SK-N-MC (cell line): ENCODE results near the gene KCNJ10.

Experiments used
- DNase-seq: peaks from one replicate; pipeline ENCODE4 v3.0.0-alpha.2; 2011; ENCODE audit warnings: low read depth, low spot score
- H3K27ac ChIP-seq: fragments of 200-600 bp; sonication (generic); 2 replicates; pipeline ENCODE4 v1.5.1; 2016; ENCODE audit warnings: mixed run types
- H3K36me3 ChIP-seq: fragments of 200-600 bp; sonication (generic); 2 replicates; pipeline ENCODE4 v1.6.1; 2017; ENCODE audit warnings: antibody characterized with exemption, low read length, mixed read lengths; ENCODE audit not compliant: insufficient read depth
- H3K4me3 ChIP-seq: fragments of 200-600 bp; sonication (generic); 2 replicates; pipeline ENCODE4 v1.5.1; 2016
- H3K9ac ChIP-seq: fragments of 200-600 bp; sonication (generic); 2 replicates; pipeline ENCODE4 v1.8.0; 2017; ENCODE audit warnings: mixed run types, mixed read lengths; ENCODE audit not compliant: insufficient read length
- H3K9me3 ChIP-seq: fragments of 200-600 bp; sonication (generic); 2 replicates; pipeline ENCODE4 v1.6.1; 2017; ENCODE audit warnings: low read depth, mild to moderate bottlenecking, antibody characterized with exemption, low read length, moderate library complexity, mixed read lengths
- EZH2 ChIP-seq: fragments of 200-600 bp; sonication (generic); IDR thresholded peaks from one replicate; pipeline ENCODE4 v1.6.1; 2017; ENCODE audit warnings: antibody characterized with exemption
- FOXP2 ChIP-seq: optimal IDR thresholded peaks from 2 replicates; pipeline ENCODE3; 2011; ENCODE audit warnings: mild to moderate bottlenecking, moderate library complexity; ENCODE audit not compliant: insufficient read depth; ENCODE audit errors: extremely low read length, control extremely low read depth
- POLR2AphosphoS5 ChIP-seq: IDR thresholded peaks from 2 replicates; pipeline ENCODE4 v1.6.1; 2012; ENCODE audit warnings: mild to moderate bottlenecking, low read depth, low read length, borderline replicate concordance

KCNJ10 gene

DNA sequence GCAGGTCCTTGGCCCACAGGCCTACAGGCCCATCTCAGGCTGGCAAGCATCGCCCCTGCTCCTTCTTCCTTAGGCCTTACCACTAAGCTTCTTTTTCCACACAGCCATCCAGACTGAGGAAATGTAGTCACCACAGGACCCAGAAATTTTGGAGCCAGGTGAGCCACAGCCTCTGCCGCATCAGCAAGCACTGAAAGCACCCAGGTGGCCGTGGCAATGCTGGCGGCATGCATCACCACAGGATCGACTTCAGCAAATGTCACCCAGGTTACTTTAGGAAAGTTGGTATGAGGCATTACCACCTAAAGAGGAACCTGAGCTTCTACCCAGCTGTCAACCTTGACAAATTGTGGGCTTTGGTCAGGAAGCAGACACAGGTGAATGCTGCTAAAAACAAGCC, 49.8 kb downstream of the KCNJ10 start:
- no peaks in the 10 kb centered on the region for H3K36me3 ChIP-seq
- no peak for DNase-seq
- no peaks in the 10 kb centered on the region for H3K9me3 ChIP-seq
- no peak overlapping the region for H3K27ac ChIP-seq
- H3K9ac ChIP-seq: no peak overlapping the region
- no peak overlapping the region for H3K4me3 ChIP-seq
- no peak for TF ChIP-seq EZH2
- TF ChIP-seq POLR2AphosphoS5: no peak
- TF ChIP-seq FOXP2: no peak

DNA sequence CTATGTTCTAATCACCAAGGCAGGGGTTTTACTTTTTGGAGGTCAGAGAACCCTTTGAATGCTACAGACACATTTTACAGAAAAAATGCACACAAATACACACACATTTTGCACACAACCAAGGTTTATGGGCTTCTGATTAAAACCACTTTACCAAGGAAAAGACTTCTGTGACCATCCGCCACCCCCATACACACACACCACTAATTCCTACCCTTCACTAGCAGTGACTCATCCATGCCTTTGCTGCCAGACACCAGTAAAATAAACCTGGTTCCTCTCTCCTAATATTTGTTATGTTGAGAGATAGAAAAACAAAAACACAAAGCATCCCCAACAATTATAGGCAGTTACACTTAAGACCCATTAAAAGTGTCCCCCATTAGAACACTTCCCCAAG, 51.1 kb downstream of the KCNJ10 start:
- TF ChIP-seq EZH2: no peak
- no peak for TF ChIP-seq POLR2AphosphoS5
- TF ChIP-seq FOXP2: no peak
- no peaks in the 10 kb centered on the region for H3K9me3 ChIP-seq
- no peak overlapping the region for H3K4me3 ChIP-seq
- H3K36me3 ChIP-seq: no peaks in the 10 kb centered on the region
- H3K27ac ChIP-seq: no peak overlapping the region
- H3K9ac ChIP-seq: no peak overlapping the region
- no peak for DNase-seq

DNA sequence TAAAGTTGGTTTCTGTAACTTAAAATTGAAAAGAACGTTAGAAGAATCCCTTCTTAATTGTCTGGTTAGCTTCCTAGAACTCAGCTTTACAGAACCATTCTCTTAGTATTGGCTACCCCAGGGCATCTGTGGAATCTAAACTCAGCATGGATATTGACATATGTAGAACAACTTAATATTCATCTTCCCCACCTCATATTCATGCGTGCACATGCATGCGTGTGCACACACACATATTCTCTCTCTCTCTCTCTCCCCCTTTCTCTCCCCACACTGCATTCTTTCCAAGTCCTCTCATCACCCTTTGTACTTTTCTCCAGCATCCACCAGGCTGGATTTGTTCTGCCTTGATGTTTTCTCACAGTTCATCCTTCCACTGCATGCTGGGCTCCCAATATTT, 51.6 kb downstream of the KCNJ10 start:
- Histone ChIP-seq H3K27ac (no peak overlapping the region), H3K36me3 (no peaks in the 10 kb centered on the region), H3K9me3 (no peaks in the 10 kb centered on the region), H3K9ac (no peak overlapping the region), H3K4me3 (no peak overlapping the region)
- no peak for DNase-seq
- no peak for TF ChIP-seq POLR2AphosphoS5
- TF ChIP-seq EZH2: no peak
- no peak for TF ChIP-seq FOXP2

DNA sequence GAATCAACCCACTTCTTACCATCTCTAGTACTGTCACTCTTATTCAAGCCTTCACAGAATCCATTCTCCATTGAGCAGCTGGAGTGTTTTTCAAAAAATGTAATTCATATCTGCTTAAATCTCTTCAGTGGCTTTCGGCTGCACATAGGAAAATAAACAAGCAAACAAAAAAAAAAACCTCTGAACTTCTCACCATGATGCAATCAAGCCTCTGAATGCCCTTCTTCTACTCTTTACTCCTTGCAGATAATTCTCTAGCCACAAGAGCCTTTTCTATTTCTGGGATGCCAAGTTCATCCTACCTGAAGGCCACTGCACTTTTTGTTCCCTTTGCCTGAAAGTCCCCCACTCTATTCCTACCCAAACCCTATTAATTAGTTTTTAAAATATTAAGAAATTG, 52.4 kb downstream of the KCNJ10 start:
- TF ChIP-seq EZH2 (no peak), POLR2AphosphoS5 (no peak), FOXP2 (no peak)

DNA sequence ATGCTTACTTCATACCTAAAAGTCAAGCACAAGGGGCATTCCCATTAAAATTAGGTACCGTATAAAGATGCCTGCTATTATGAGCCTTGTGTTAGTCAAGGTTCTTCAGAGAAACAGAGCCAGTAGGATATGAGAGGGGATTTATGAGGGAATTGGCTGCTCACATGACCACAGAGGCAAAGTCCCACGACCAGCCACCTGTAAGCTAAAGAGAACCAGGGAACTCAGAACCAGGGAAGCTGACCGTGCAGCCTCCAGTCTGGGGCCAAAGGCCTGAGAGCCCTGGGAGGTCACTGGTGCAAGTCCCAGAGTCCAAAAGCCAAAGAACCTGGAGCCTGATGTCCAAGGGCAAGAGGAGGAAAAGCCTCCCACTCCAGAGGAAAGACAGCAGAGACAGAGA, 58.2 kb downstream of the KCNJ10 start:
- Histone ChIP-seq H3K9me3 (no peaks in the 10 kb centered on the region), H3K27ac (no peak overlapping the region), H3K9ac (no peak overlapping the region), H3K4me3 (no peak overlapping the region), H3K36me3 (no peaks in the 10 kb centered on the region)
- TF ChIP-seq FOXP2: no peak
- no peak for DNase-seq

More for the DNA sequence above, 52.4 kb downstream of the KCNJ10 start:
- Histone ChIP-seq H3K27ac (no peak overlapping the region), H3K9ac (no peak overlapping the region), H3K36me3 (no peaks in the 10 kb centered on the region), H3K9me3 (no peaks in the 10 kb centered on the region), H3K4me3 (no peak overlapping the region)
- no peak for DNase-seq

DNA sequence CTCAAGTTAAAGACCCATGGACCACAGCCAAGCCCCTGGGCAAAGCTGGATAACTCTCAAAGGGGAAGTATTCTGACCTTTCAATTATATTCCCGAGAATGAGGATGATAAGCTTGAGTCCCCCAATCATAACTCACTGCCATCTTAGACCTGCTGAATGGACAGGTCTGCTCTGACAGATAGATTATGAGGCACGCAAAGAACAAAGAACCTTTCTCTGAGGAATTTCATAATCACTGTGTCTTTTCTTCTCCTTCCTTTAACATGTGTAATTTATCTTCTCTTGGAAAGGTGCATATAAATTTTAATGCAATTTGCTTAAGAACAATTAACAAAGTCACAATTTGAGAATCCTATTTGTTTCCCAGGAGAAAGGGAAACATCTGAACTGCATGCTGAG, 60.2 kb downstream of the KCNJ10 start:
- Histone ChIP-seq H3K36me3 (no peaks in the 10 kb centered on the region), H3K9ac (no peak overlapping the region), H3K9me3 (no peaks in the 10 kb centered on the region), H3K4me3 (no peak overlapping the region), H3K27ac (no peak overlapping the region)
- DNase-seq: no peak
- no peak for TF ChIP-seq EZH2
- no peak for TF ChIP-seq FOXP2
- no peak for TF ChIP-seq POLR2AphosphoS5

DNA sequence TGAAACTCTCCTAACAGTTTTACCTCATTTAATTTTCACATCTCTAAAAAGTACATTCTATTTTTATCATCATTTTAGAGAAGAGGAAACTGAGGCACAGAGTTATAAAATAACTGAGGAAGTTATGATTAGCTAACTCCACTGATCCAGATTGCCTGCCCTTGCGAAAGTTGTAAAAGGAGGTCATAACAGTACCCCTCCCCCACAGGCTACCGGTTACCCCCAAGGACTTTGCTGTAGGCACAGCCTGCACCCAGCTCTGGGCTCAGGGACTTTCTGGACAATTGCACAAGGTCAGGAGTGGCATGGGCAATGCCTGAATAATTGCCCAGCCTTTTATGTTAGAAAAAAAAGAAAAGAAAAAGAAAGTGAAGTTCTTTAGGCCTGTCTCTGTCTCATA, 60.9 kb downstream of the KCNJ10 start:
- TF ChIP-seq EZH2 (no peak), POLR2AphosphoS5 (no peak), FOXP2 (no peak)
- no peak overlapping the region for H3K27ac ChIP-seq
- no peak overlapping the region for H3K4me3 ChIP-seq

DNA sequence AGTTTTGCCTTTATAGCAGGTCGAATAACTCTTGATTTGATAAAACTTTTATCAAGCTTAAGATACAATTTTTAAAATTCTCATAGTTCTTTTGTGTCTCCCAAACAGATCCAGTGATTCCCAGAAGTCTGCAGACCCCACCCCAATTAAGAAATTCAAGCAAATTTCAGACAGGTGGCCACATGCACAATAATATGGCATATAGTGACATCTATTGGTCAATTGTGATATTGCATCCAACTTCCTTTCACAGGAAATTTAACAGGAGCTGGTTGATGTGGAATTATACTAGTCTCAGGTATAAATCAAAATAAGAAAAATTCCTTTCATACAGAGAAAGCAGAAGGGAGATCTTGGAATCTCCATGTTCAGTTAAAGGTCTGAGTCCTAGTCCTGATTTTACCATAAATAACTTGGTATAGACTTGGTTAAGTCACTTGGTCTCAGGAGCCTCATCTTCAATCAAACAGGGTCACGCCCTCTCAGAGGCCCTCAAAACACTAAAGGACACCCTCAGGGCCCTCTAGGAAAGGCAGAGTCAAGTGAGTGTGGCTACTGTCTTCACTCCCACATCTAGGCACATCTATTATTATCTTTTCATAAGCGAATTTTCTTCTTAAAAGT, 62.3 kb downstream of the KCNJ10 start:
- no peaks in the 10 kb centered on the region for H3K9me3 ChIP-seq
- TF ChIP-seq FOXP2 (no peak), EZH2 (no peak), POLR2AphosphoS5 (no peak)
- H3K36me3 ChIP-seq: no peaks in the 10 kb centered on the region
- no peak for DNase-seq
- no peak overlapping the region for H3K27ac ChIP-seq
- no peak overlapping the region for H3K4me3 ChIP-seq
- no peak overlapping the region for H3K9ac ChIP-seq

More for the DNA sequence above, 60.9 kb downstream of the KCNJ10 start:
- H3K9ac ChIP-seq: no peak overlapping the region
- no peak for DNase-seq
- no peaks in the 10 kb centered on the region for H3K36me3 ChIP-seq
- no peaks in the 10 kb centered on the region for H3K9me3 ChIP-seq

DNA sequence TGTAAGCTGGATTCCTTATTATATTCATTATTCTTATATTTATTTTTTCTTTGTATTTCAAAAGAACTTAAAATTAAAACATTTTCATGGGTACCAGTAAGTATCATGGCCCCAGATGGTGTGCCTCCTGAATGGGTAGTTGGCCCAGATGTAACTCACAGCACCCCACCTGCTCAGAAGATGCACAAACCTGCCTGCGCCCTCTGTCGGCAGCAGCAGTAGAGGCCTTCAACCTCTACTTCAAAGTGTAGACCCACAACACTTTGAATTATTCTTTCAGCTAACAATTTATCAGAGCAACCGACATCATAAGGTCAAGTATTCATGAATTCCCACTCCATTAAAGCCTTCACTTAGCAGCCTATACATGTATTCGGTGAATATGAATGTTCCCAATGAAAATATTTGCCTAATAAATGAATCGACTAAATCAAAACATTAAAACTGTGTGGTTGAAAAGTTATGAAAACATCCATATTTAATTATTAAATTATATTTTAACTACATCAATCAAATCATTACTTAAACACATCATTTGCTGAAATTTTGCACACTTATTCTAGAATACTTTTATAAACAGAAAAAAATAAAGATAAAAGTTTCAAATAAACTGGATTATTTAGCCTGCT, 63.5 kb downstream of the KCNJ10 start:
- no peak overlapping the region for H3K27ac ChIP-seq
- H3K9me3 ChIP-seq: no peaks in the 10 kb centered on the region
- no peaks in the 10 kb centered on the region for H3K36me3 ChIP-seq
- DNase-seq: no peak
- H3K4me3 ChIP-seq: no peak overlapping the region
- no peak for TF ChIP-seq FOXP2
- no peak for TF ChIP-seq POLR2AphosphoS5
- H3K9ac ChIP-seq: no peak overlapping the region
